Prostate gland (tissue), 2 donors: ENCODE results near the gene WDFY4. TPM values are rescaled to one million over a fixed set of nuclear protein-coding genes. Genes with fewer than 3 reads are reported as not detected.

Source experiments
- DNase-seq: peaks from one replicate; pipeline ENCODE4 v3.0.0-alpha.2; 2019; ENCODE audit warnings: low spot score
- H3K27ac ChIP-seq, 2 donors: fragments of 200-600 bp; sonication (generic); 2 replicates each; pipeline ENCODE4 v1.5.1; 2017 to 2019
- H3K27me3 ChIP-seq: fragments of 200-600 bp; sonication (generic); replicated peaks from 2 replicates; pipeline ENCODE4 v1.5.1; 2019; ENCODE audit not compliant: insufficient read depth
- H3K36me3 ChIP-seq, 2 donors: fragments of 200-600 bp; sonication (generic); 1 replicate in 1 of 2; 2 replicates in 1 of 2; pipeline versions ENCODE4 v1.5.1 to v1.8.1; 2017 to 2019
- H3K4me1 ChIP-seq: fragments of 200-600 bp; sonication (generic); replicated peaks from 2 replicates; pipeline ENCODE4 v1.5.1; 2019
- H3K4me3 ChIP-seq, 2 donors: fragments of 200-600 bp; sonication (generic); 2 replicates each; pipeline ENCODE4 v1.5.1; 2017 to 2019
- H3K9me3 ChIP-seq: fragments of 200-600 bp; sonication (generic); 2 replicates; pipeline ENCODE4 v1.5.1; 2017
- CTCF ChIP-seq, 4 experiments: fragments of 200-600 bp in 2 of 4; fragments of 450-650 bp in 2 of 4; sonication (generic) in 2 of 4; IDR thresholded peaks; 1 replicate in 3 of 4; 2 replicates in 1 of 4; pipeline ENCODE4 v1.5.1; 2016 to 2019; ENCODE audit warnings: antibody characterized with exemption in 4 of 4, mild to moderate bottlenecking in 2 of 4, moderate library complexity in 2 of 4
- POLR2A ChIP-seq: fragments of 450-650 bp; IDR thresholded peaks from one replicate; pipeline ENCODE4 v1.6.1; 2016; ENCODE audit warnings: antibody characterized with exemption, mild to moderate bottlenecking
- POLR2AphosphoS5 ChIP-seq: sonication (generic); formaldehyde crosslinking; IDR thresholded peaks from one replicate; pipeline ENCODE4 v1.6.1; 2017; ENCODE audit warnings: antibody characterized with exemption
- WGBS: methylation state at CpG from one replicate; pipeline ENCODE4 v1.1.5; 2018; 5-methylcytosine and 5-hydroxymethylcytosine counted together
- intact Hi-C: fragments of 100-400 bp; cut with DNase I; formaldehyde crosslinking; loops from one replicate; pipeline ENCODE4 v1.14.2; 2022
- total RNA-seq, 2 donors: library from RNA; depleted of rRNA; stranded (reverse); fragments of >200 nt; gene quantifications; one replicate each; pipeline ENCODE4 v1.1.0, GENCODE V29; 2016

The WDFY4 gene
- total RNA-seq, 2 donors from 2014 or later = 0.59 to 5.7 TPM

GRCh38 chr10:48814933-48815332 lies 130.3 kb downstream of the WDFY4 start:
- TF ChIP-seq POLR2A (no peak), POLR2AphosphoS5 (no peak), CTCF (IDR thresholded peaks at IDR 0.05) (no peak)
- intact Hi-C loops = no loop called here
- H3K4me3 ChIP-seq = no peak overlapping the region
- 54% methylated on average over 1 of the region's 1 CpG for WGBS
- H3K27me3 ChIP-seq = no peaks in the 10 kb centered on the region
- no peaks in the 10 kb centered on the region for H3K9me3 ChIP-seq
- no peaks in the 10 kb centered on the region for H3K4me1 ChIP-seq
- H3K27ac ChIP-seq = no peak overlapping the region
- no peaks in the 10 kb centered on the region for H3K36me3 ChIP-seq
- no peak for DNase-seq

GRCh38 chr10:48817141-48817540 lies 132.5 kb downstream of the WDFY4 start:
- Histone ChIP-seq H3K9me3 (no peaks in the 10 kb centered on the region), H3K4me3 (no peak overlapping the region), H3K36me3 (no peaks in the 10 kb centered on the region), H3K4me1 (no peaks in the 10 kb centered on the region), H3K27ac (no peak overlapping the region), H3K27me3 (no peaks in the 10 kb centered on the region)
- intact Hi-C loops = no loop called here
- 88% methylated on average over 10 of the region's 10 CpGs for WGBS
- DNase-seq = no peak
- no peak for TF ChIP-seq POLR2A
- TF ChIP-seq CTCF (IDR thresholded peaks at IDR 0.05) = no peak
- no peak for TF ChIP-seq POLR2AphosphoS5

DNA sequence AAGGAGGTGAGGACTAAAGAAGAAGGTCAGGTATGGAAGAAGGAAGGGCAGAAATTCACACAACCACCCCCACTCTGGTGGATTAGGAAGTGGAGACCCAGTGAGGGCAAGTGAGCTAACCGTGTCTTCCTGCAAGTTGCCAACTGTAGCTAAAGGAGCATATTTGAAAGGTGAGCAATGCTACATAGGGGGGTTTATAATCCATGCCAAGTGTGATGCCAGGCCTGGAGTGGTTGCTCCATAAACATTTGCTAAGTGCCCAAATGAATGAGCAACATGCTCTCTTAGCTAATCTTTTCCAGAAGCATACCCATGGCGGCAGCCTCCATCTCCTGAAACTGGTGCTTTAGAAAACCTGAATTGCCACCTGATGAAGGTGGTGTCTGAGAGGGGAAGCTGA lies 133.4 kb downstream of the WDFY4 start:
- no peaks in the 10 kb centered on the region for H3K27me3 ChIP-seq
- 95% methylated on average over 2 of the region's 2 CpGs for WGBS

GRCh38 chr10:48818861-48819520 lies 134.3 kb downstream of the WDFY4 start:
- no peak overlapping the region for H3K27ac ChIP-seq
- H3K4me1 ChIP-seq = no peaks in the 10 kb centered on the region
- DNase-seq = no peak
- no peaks in the 10 kb centered on the region for H3K9me3 ChIP-seq
- no peaks in the 10 kb centered on the region for H3K27me3 ChIP-seq
- 82% methylated on average over 18 of the region's 18 CpGs for WGBS
- H3K36me3 ChIP-seq = no peaks in the 10 kb centered on the region
- H3K4me3 ChIP-seq = no peak overlapping the region
- intact Hi-C loops = no loop called here
- TF ChIP-seq POLR2A (no peak), CTCF (IDR thresholded peaks at IDR 0.05) (no peak), POLR2AphosphoS5 (no peak)

More for the DNA sequence above, 133.4 kb downstream of the WDFY4 start:
- Histone ChIP-seq H3K36me3 (no peaks in the 10 kb centered on the region), H3K27ac (no peak overlapping the region), H3K4me1 (no peaks in the 10 kb centered on the region), H3K9me3 (no peaks in the 10 kb centered on the region), H3K4me3 (no peak overlapping the region)
- DNase-seq = no peak
- intact Hi-C loops = no loop called here
- TF ChIP-seq POLR2A (no peak), POLR2AphosphoS5 (no peak), CTCF (IDR thresholded peaks at IDR 0.05) (no peak)

DNA sequence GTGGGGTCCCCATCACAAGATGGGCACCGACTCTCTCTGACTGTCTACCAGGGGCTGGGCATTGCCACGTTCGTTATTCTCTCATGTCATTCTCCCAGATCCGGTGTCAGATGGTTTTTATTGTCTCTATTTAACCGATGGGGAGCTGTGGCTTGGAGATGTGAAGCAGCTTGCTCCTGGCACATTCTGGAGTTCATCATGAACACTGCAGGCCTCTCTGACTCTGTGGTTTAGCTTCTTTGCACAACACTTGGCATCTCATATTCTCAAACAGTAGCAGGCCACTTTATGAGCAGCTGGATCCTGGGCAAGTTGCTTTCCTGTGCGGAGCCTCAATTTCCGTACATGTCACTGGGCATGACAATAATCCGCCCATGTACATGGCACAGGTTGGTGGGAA lies 135.1 kb downstream of the WDFY4 start:
- intact Hi-C loops = no loop called here
- no peak overlapping the region for H3K4me3 ChIP-seq
- TF ChIP-seq POLR2A (no peak), CTCF (IDR thresholded peaks at IDR 0.05) (no peak), POLR2AphosphoS5 (no peak)
- no peaks in the 10 kb centered on the region for H3K36me3 ChIP-seq
- H3K27ac ChIP-seq = no peak overlapping the region
- H3K9me3 ChIP-seq = no peaks in the 10 kb centered on the region
- DNase-seq = no peak
- 65% methylated on average over 8 of the region's 8 CpGs for WGBS
- no peaks in the 10 kb centered on the region for H3K4me1 ChIP-seq
- no peaks in the 10 kb centered on the region for H3K27me3 ChIP-seq
